NCI-H1048 (cell line): ENCODE results near the gene HES2.
"Not testable (repeated sequence)": the region's sequence is repeated elsewhere in the genome, so short reads cannot be mapped to it uniquely, and the experiment has no call there.

Source experiments
- DNase-seq: peaks from one replicate; lab custom pipeline; 2025; lab: John Stamatoyannopoulos, UW

Gene HES2

DNA sequence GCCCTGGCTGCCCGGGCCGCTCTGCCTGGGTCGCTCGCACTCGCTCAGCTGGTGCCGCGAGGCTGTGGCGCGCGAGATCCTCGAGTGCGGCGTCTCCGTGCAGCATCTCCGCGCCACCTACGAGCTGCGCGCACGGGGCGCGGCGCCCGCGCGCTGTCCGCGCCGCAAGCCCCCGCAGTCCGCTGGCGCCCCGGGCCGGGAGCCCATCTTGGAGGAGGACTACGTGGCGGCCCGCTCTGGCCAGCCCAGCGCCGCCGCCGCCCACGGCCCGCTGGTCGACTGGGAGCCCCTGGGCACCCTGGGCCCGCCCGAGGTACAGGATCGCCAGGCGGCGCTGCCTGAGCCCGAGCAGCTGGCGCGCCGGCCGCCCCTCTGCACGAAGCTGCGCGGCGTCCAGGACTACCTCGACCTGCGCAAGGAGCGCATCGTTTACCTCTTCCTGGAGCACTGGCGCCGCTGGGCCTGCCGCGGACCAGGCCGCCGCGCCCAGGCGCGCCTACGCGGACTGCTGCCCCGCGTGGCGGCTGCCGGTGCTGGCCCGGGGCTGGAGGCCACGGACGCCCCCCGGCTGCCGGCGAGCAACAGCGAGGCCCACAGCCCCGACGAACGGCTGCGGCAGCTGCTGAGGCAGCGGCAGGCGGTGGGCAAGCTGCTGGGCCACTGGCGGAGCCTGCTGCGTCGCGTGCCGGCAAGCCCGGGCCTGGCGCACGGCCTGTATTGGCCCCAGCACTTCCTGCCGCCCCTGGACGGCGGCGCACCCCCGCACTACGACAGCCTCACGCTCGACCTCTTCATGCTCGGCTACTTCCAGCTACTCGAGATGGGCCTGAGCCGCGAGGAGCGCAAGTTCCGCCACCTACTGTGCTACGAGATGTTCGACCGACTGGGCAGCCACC lies 35.4 kb upstream of the HES2 start:
- DNase-seq: no peak

DNA sequence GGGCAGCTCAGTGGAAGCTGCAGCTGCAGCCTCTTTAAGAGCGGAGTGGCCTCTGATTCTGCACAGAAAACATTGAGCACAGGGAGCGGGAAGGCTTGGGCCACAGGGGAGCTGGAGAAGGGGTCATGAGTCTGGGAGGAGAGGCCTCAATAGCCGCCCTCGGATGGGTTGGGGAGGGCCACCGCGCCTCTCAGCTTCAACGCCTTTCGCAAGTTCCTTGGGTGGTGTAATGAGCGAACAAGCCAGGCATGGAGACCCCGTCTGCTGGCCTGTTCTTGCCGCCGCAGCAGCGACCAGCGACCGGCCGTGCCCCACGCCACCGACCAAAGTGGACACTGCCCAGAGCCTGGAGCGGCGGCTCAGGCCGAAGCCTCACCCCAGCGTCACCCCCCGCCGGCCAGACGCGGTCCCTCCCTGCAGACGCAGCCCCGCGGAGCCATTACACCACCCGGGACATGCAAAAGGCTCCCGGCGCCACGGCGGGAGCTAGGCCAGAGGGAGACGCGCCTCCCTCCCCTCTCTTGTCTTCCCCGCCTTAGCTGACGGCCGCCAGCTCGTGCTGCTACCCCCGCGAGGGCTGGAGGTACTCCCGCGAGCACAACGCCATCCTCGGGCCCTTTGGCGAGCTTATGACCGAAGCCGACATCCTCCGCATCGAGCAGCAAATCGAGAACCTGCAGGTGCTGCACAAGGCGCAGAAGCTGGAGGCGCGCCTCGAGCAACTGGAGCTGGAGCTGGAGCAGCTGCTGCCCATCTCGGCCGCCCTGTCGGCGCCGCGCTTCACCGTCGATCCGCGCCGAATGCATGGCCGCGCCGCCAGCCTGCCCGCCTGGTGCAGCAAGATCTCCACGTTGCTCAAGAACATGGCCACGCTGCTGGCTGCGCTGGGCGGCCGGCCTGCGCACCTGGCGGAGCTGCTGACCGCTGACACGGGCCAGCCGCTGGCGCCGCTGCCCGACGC lies 34.5 kb upstream of the HES2 start:
- DNase-seq: not testable (repeated sequence)

DNA sequence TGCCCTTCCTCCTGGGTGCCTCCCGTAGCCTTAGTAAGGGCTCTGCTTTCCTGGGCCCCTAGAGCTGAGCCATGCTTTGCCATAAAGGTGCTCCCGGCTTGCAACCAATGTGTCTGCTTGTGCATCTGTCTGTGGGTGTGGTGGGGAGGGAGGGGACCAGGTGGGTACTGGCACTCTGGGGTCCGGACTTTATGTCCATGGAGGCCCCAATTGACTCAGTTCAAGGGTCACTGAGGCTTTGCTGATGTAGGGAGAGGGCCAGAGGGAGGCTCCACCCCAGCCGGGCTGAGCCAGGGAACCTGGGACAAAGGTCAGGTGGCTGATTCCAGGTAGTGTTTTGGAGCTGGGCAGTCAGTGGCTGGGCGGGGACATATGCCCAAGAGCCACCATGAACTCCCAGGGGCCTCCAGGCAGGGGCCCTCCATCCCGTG lies 31.2 kb upstream of the HES2 start:
- DNase-seq: no peak

DNA sequence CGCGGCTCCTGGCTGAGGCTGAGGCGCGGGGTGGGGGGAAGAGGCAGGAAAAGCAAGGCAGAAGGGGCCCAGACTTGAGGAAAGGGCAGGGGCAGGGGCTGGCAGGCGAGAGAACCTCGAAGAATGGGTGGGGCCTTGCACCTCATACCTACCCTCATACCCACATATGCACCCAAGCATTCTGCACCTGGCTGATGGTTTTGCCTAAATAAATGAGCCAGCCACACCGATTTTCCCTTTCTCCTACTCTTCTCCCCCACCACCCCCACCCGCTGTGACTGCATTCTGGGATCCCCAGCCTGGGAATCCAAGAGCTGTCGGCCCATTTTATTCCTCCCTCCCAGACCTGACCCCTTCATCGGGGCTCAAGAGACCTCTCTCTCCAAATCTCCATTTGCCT lies 30.8 kb upstream of the HES2 start:
- not testable (repeated sequence) for DNase-seq

DNA sequence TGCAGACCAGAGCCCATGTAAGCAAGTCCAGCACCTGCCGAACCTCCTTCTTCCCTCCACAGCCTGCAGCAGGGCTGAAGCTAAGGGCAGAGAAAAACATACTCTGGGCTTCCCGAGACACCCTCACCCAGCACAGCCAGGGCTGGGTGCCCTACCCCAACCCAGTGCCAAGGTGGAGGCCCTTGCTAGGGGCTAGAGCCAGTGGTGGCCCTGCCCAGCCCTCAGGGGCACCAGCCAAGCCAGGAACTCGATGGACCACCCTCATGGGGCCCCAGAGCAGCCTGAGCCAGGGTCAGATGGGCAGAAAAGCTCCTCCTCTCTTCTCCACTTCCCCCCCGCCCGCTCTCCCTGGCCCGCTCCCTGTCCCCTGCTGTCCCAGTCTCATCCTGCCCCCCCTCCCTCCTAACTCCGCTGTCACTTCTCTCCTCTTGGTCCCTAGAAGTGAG lies 30.3 kb upstream of the HES2 start:
- DNase-seq: no peak

DNA sequence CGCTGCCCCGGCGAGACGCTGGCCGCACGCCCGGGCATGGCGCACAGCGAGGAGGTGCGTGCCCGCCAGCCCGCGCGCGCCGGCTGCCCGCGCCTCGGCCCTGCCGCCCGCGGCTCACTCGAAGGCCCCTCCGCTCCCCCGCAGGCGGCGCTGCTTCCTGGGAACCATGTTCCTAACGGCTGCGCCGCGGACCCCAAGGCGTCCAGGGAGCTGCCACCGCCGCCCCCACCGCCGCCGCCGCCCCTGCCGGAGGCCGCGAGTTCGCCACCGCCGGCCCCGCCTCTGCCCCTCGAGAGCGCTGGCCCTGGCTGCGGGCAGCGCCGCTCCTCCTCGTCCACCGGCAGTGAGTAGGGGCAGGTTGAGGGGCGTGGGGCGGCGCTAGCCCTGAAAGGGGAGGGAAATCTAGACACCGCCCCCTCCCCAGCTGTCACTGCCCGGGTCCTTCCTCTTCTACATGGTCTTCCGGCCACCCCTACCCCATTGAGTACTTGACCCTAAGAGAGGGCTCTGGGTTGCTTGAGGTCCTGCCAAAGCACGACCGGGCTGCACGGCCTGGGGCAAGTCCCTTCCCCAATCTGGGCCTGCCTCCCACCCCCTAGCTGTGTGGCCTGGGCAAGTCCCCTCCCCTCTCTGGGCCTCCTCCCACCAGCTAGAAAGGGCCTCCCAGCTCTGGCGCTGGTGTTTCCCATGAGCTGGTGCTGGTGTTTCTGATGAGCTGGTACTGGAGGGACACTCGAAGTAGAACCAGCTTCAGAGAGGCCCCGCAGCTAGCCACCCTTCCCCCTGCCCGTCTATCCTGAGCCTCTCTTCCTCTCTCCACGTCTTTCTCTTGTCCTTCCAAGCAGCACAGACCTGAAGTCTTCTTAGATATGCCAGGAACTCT lies 29.3 kb upstream of the HES2 start:
- no peak for DNase-seq

DNA sequence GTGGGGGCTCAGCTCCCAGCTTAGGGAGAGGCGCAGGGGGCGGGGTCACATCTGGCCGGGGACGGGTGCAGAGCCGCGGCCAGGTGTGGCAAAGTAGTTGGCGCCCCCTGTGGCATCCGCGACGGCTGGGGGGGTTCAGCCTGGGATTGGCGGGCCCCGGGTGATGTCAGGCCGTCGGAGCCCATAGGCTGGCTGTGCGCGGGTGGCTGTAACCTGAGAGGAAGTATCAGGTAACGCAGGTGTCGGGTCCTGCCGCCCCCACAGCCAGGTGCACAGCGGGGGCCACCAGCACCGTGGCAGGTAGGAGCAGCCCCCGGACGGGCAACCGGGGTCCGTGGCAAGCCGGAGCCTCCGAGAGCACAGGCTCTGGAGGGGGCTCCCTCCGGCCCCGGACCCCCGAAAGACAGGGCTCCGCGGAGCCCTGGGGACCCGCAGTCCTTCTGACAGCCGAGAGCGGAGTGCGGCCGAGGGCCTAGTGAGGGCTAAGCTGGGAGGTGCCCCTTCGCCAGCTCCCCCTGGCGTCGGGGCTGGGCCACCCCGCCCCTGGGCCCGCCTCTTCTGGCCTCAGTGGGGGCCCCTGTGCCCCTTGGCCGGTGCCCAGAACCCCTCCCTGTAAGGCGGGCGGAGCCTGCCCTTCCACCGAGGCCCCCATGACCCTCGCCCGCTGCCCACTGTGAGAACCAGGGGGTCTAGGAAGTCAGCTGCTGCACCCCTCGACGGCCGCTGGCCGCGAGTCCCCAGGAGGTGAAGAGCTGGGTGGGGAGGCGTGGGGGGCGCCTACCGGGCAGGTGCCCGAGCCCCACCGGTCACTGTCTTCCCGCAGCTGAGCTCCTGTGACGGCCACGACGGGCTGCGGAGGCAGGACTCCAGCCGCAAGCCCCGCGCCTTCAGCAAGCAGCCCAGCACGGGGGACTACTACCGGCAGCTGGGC lies 28.4 kb upstream of the HES2 start:
- no peak for DNase-seq

DNA sequence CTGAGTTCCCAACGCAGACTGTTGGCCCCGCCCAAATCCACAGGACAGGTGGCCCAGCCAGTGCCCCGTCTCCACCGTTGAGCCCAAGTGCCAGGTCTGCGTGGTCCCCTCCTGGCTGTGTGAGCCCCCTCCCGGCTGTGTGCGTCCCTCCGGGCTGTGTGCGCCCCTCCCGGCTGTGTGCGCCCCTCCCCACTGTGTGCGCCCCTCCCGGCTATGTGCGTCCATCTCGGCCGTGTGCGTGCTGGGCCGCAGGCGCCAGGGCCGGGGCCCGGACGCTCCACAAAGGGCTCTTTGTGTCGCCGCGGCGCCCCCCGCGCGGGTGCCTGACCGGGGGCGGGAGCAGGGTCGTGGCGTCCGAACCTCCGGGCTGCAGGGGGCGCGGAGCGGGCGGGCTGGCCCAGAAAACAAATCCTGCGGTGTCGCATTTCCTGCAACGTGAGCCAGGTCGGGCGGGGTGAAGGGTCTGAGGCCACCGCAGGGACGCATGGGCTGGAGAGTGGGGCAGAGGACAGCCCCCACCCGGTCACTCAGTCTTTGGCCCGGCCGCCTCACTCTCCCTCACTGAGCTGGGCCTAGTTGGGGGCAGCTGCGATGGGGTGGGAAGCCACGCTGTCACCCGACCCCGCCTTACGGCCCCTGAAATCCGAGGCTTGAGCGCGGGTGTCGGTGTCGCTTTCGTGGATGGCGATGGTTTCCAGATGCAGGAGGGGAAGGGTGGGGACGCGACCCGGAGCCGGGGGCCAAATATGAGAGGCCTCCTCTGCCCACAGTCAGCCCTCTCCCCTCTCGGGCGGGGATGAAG lies 27.5 kb upstream of the HES2 start:
- no peak for DNase-seq

DNA sequence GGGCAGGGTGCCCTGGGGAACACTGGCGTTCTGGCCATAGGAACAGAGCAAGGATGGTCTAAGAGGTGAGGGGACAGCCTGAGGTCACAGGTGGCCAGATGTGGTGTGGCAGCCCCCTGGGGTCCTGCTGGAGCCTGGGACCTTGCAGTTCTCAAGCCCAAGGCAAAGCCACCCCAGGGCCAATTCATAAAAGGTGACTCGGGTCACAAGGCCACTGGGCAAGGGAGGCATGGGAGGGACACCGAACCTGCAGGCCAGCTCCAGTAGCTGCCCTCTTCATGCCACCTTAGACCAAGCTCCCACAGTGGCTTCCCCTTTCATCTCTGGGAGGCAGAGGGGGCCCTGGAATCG lies 26.9 kb upstream of the HES2 start:
- no peak for DNase-seq

DNA sequence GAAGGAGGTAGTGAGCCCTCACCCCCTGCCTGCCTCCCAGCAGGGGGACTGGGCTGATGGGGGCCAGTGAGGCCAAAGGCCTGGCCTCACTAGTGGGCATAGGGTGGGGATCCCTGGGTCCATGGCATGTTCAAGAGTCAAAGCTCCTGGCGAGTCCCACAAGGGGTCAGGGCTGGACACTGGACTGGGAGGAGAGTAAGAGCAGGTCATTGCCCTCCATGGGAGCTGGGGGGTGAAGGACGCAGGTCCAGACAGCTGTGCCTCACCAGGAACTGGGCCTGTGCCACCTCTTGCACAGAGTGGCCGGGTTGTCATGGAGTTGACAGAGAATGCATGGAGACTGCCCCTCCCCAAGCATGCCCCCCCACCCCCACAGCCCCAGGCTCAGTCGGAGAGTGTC lies 26.2 kb upstream of the HES2 start:
- DNase-seq: not testable (repeated sequence)

DNA sequence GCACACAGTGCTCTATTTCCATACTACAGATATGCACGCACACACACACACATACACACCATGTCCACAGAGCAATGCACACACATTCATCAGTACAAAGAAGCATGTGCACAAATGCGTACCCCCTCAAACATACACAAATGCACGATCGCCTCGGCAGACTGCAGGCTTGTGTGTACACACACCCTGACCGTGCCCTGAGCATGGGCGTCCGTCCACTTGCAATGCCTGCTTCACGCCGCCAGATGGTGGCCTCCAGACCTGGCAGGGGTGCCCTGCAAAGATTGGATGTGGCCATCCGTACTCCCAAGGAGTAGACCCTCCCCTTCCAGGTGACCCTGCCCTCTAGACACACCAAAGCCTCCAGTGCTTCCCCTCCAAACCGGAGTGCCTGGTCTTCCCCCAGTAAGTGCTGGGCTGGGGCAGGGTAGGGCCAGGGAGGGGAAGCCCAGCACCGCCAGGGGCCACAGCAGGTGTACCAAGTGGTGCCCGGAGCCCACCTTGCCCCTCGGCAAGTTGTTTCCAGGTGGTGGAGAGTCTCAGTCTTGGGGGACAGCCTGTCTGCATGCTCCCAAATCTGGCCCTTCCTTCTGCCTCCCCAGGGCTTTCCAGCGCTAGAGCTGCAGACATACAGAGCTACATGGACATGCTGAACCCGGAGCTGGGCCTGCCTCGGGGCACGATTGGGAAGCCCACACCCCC lies 25.5 kb upstream of the HES2 start:
- DNase-seq: no peak

DNA sequence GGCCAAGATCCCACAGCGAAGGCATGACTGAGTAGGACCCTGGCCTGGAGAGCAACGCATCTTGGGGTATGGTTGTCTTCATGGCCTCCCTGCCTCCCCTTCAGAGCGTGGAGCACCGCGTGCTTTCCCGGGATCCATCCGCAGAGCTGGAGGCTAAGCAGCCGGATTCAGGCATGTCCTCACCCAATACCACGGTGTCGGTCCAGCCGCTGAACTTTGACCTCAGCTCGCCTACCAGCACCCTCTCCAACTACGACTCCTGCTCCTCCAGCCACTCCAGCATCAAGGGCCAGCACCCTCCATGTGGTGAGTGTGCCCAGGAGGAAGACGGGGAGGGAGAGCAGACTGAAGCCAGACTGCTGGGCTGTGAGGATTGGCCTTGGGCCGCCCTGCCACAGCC lies 24.7 kb upstream of the HES2 start:
- no peak for DNase-seq

DNA sequence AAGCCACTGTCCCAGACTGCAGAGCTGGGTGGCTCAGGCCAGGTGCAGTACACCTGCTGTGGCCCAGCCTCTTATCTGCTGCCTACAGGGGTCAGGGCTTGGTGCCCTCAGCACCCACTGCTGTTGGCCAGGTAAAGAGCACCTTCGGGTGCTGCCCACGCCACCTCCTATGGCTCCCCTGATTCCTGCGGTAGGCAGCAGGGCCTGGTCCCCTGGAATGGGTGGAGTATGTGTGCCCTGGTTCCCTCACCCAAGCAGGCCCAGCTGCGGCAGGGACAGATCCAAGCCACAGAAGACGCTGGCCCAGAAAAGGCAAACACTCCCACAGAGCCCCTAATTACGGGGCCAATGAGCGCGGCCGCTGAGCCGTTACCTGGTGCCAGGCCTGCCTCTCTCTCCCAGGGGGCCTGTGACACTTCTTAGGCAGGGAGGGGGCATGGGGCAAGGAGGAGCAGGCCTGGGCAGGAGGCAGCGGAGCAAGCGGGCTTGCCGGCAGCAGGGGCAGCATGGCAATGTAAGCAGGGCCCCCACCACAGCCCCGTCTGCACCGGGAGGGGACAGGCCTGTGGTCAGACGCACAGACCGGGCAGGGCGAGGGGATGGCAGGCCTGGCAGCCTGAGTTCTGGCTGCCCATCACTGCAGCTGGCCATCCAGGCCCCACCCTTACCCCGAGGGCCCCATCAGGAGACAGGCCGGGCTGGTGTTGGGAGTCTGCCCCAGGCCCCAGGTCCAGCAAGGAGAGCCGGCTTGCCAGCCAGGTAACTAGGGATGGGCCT lies 23.8 kb upstream of the HES2 start:
- no peak for DNase-seq

DNA sequence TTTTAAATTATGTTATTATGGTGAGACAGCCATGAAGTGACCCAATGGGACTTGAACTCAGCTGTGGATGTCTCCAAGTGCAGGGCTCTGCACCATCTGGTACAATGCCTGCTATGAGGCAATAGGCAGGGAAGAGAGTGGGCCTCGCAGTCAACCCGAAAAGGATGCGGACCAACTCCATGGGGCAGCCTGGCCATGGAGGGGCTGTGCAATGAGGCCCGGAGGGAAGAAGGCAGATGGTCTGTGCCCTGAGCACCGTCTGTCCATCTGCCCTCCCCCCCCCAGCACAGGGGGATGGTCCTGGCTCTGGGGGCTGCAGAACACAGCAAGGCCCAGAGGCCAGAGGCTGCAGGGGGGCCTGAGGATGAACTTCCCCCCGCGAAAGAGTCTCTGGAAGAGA lies 21.9 kb upstream of the HES2 start:
- DNase-seq: no peak

DNA sequence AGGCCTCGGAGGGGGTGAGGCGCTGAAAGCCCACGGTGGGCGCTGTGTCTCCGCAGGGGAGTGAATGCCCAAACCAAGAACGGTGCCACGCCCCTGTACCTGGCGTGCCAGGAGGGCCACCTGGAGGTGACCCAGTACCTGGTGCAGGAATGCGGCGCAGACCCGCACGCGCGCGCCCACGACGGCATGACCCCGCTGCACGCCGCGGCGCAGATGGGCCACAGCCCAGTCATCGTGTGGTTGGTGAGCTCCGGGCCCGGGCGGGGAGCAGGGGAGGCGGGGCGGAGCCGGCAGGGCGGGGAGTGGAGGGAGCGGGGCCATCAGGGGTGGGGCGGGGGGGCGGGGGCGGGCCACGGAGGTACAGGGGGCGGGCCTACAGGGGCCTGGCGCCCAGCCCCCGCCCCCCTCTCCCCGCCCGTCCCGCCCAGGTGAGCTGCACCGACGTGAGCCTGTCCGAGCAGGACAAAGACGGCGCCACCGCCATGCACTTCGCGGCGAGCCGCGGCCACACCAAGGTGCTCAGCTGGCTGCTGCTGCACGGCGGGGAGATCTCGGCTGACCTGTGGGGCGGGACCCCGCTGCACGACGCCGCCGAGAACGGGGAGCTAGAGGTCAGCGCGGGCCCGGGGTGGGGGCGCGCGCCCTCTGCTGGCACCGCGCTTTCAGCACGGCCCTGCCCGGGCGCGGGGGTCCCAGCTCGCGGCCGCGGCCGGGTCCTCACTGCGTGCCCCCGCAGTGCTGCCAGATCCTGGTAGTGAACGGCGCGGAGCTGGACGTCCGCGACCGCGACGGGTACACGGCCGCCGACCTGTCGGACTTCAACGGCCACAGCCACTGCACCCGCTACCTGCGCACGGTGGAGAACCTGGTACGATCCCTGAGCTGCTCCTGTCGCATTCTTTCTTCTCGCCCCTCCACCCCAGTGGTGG lies 20.7 kb upstream of the HES2 start:
- peak; percentile 45 for DNase-seq

DNA sequence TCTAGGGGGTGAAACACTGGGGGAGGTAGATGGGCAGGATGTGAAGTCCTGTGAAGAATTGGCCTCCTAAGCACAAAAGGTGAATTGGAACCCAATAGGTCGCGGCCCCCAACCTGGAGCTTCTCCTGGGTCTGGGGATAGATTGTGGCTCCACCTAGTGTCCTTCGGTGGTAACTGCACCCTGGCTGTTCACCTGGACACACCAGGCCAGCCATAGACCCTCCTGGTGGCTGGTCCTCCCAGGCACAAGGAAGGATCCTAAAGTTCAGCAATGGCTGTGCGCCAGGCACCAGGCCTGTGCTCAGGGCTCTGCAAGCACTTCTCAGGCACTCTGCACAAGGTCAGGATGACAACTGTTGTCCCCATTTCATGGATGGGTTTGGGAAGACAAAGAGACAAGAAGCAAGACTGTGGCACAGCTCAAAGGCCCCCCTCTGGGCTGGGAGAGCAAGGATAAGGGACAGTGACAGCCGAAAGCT lies 18.4 kb upstream of the HES2 start:
- no peak for DNase-seq

DNA sequence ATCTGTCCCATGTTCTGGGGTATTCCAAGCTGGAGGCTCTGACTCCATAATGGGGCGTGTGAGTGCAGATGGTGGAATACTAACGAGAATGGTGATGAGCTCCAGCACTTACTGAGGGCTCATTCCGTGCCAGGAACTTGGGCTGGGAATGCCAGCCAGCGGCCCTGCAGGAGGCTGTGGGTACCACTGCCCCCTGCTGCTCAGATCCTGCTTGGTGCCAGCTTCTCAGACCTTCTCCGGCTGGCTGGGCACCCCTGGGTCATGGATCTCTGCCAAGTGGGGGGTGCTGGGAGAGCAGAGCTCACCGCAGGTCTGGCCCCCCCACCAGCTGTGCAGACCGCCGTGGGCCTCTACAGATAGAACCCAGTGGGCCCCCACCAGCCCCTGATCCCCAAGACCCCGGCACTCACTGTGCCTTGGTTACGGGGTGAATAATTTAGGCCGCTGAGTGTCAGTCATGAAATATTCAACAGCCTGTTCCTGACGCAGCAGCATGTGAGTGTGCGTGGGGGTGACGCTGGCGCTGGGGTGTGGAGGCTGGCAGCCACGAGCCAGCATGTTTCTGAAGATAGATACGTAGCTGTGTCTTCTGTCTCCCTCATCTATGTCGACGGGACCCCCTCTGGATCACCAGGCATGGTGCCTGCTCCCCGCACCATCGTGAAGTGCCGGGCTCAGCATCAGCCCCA lies 17.4 kb upstream of the HES2 start:
- not testable (repeated sequence) for DNase-seq
